HepG2 (cell line): Measurements from ENCODE around the gene KRT17. TPM values are rescaled to one million over a fixed set of nuclear protein-coding genes. Genes with fewer than 3 reads are reported as not detected.

Experiments used
- ATAC-seq: fragments of 200-7000 bp; cut with Tn5 transposase; 3 replicates; pipeline ENCODE4 v1.9.1; 2020; ENCODE audit warnings: mild to moderate bottlenecking, moderate library complexity
- BruUV-seq: library from RNA; stranded (reverse); fragments of 400-500 nt; replicated peaks from 2 replicates; lab custom pipeline; 2021; lab: Mats Ljungman, UMichigan
- CTCF ChIA-PET: fragments of 300-600 bp; formaldehyde crosslinking; extraction: SDS; loops from one replicate; lab custom pipeline; 2021; ENCODE audit warnings: low total read pairs, inconsistent platforms, low intra/inter-chr PET ratio; lab: Yijun Ruan, JAX
- POLR2A ChIA-PET: fragments of 350-600 bp; sonication (Branson Sonifier 250); formaldehyde crosslinking; loops from one replicate; lab custom pipeline; 2020; ENCODE audit warnings: antibody characterized with exemption, inconsistent platforms; lab: Yijun Ruan, JAX
- DNase-seq: peaks from one replicate; pipeline ENCODE4 v3.0.0-alpha.2; 2015; ENCODE audit warnings: low spot score
- FAIRE-seq: peaks from 3 replicates; lab custom pipeline; 2011; peaks lifted over from hg19 to GRCh38; lab: Jason Lieb, UNC
- H2AFZ ChIP-seq: one replicate; pipeline ENCODE4 v1.6.1; 2011; ENCODE audit warnings: low read length, inconsistent platforms
- H3K27ac ChIP-seq: fragments of 300-600 bp; 3 replicates; pipeline ENCODE4 v1.8.0; 2011; ENCODE audit warnings: mixed run types, mild to moderate bottlenecking, mixed read lengths, low read length, inconsistent platforms; ENCODE audit not compliant: insufficient read depth; ENCODE audit errors: extremely low read length
- H3K27me3 ChIP-seq, 2 experiments: fragments of 200-600 bp in 1 of 2; 2 replicates in 1 of 2; 3 replicates in 1 of 2; pipeline versions ENCODE4 v1.6.0 to v1.8.0; 2011; ENCODE audit warnings: low read length in 2 of 2, mild to moderate bottlenecking in 2 of 2, moderate library complexity in 2 of 2, inconsistent platforms in 1 of 2; ENCODE audit not compliant: insufficient read depth in 2 of 2, control insufficient read depth in 1 of 2
- H3K36me3 ChIP-seq, 2 experiments: fragments of 200-600 bp in 1 of 2; replicated peaks in 1 of 2; 2 replicates in 1 of 2; 3 replicates in 1 of 2; pipeline versions ENCODE4 v1.5.1 to v1.8.0; 2011; ENCODE audit warnings: low read length in 2 of 2, inconsistent platforms in 1 of 2; ENCODE audit not compliant: insufficient read depth in 2 of 2, control insufficient read depth in 1 of 2
- H3K4me1 ChIP-seq: 2 replicates; pipeline ENCODE4 v1.5.1; 2012; ENCODE audit warnings: low read length, inconsistent platforms; ENCODE audit not compliant: insufficient read depth
- H3K4me2 ChIP-seq: 2 replicates; pipeline ENCODE4 v1.6.0; 2011; ENCODE audit warnings: low read depth, low read length, inconsistent platforms
- H3K4me3 ChIP-seq, 3 experiments: fragments of 200-600 bp in 1 of 3; sonication (generic), shearing (Covaris generic) in 1 of 3; replicated peaks in 1 of 3; 2 replicates each; pipeline ENCODE4 v1.5.1; 2011 to 2016; ENCODE audit warnings: low read length in 3 of 3, inconsistent platforms in 2 of 3, low read depth in 2 of 3, mild to moderate bottlenecking in 2 of 3, control low read depth in 1 of 3, mixed read lengths in 1 of 3; ENCODE audit not compliant: insufficient read depth in 1 of 3
- H3K79me2 ChIP-seq: one replicate; pipeline ENCODE4 v1.6.1; 2011; ENCODE audit warnings: low read length, inconsistent platforms; ENCODE audit not compliant: insufficient read depth
- H3K9ac ChIP-seq: 2 replicates; pipeline ENCODE4 v1.6.0; 2011; ENCODE audit warnings: mild to moderate bottlenecking, low read depth, low read length, inconsistent platforms; ENCODE audit not compliant: insufficient read depth
- H3K9me3 ChIP-seq: 2 replicates; pipeline ENCODE4 v1.5.1; 2012; ENCODE audit warnings: mild to moderate bottlenecking, low read length
- H4K20me1 ChIP-seq: 2 replicates; pipeline ENCODE4 v1.6.0; 2011; ENCODE audit warnings: inconsistent platforms, mild to moderate bottlenecking, low read length, moderate library complexity; ENCODE audit not compliant: insufficient read depth
- DMAP1 ChIP-seq: IDR thresholded peaks from 2 replicates; pipeline ENCODE4 v1.6.1; 2016
- IKZF1 ChIP-seq: fragments of 450-650 bp; IDR thresholded peaks from 2 replicates; pipeline ENCODE4 v1.7.1; 2016
- POLR2AphosphoS5 ChIP-seq: IDR thresholded peaks from 2 replicates; pipeline ENCODE4 v1.6.1; 2012; ENCODE audit warnings: low read depth, low read length
- SPEN ChIP-seq: sonication (generic); formaldehyde crosslinking; IDR thresholded peaks from 2 replicates; pipeline ENCODE4 v1.5.1; 2020; ENCODE audit warnings: low read depth, mild to moderate bottlenecking, missing genetic modification reagents
- ZNF224 ChIP-seq: sonication (generic); formaldehyde crosslinking; IDR thresholded peaks from 2 replicates; pipeline ENCODE4 v1.5.0; 2020; ENCODE audit warnings: mild to moderate bottlenecking, missing genetic modification reagents
- ZNF235 ChIP-seq: sonication (generic); formaldehyde crosslinking; IDR thresholded peaks from 2 replicates; pipeline ENCODE4 v1.8.1; 2023; ENCODE audit warnings: mild to moderate bottlenecking, missing genetic modification reagents, borderline replicate concordance
- WGBS: methylation state at CpG from one replicate; pipeline ENCODE4 v1.1.6; 2017; ENCODE audit warnings: low lambda C conversion rate; 5-methylcytosine and 5-hydroxymethylcytosine counted together
- in situ Hi-C: cut with HindIII; loops from 2 replicates; pipeline ENCODE4 v1.10.0; 2017; ENCODE audit warnings: low pct_unique_long_range_greater_than_20kb; ENCODE audit not compliant: extremely low pct_ligation_motif_present
- intact Hi-C: fragments of 100-400 bp; cut with micrococcal nuclease; formaldehyde crosslinking; loops from one replicate; pipeline ENCODE4 v1.10.0; 2022; ENCODE audit not compliant: unreplicated experiment
- polyA plus RNA-seq, 8 experiments: library from polyadenylated mRNA; depleted of rRNA in 3 of 8; stranded (reverse) in 7 of 8; unstranded in 1 of 8; fragments of >200 nt; fragmentation: Illumina TruSeq in 4 of 8; extraction: Trizol in 4 of 8; gene quantifications; 2 replicates each; pipeline versions ENCODE4 v1.2.1 to v1.2.3, GENCODE V29; 2011 to 2016; ENCODE audit warnings: low read depth in 4 of 8, missing spikeins in 1 of 8, mixed read lengths in 1 of 8; ENCODE audit not compliant: insufficient read depth in 1 of 8
- total RNA-seq, 5 experiments: library from RNA; depleted of rRNA; stranded (reverse); fragments of >200 nt; fragmentation: Illumina TruSeq; extraction: Trizol; gene quantifications; 2 replicates each; pipeline ENCODE4 v1.2.3, GENCODE V29; 2016; ENCODE audit warnings: low read depth in 1 of 5
- TF ChIP-seq, protein P1 (sequence below): sonication (generic); formaldehyde crosslinking; IDR thresholded peaks from 2 replicates; pipeline ENCODE4 v1.5.0; 2020; ENCODE audit warnings: mild to moderate bottlenecking, missing genetic modification reagents

The KRT17 gene
- total and polyA plus RNA-seq, 2 of the 13 experiments (the other 11 are each of a cell fraction or from before 2014, with no cell fraction given): 0.38 to 0.82 TPM

DNA sequence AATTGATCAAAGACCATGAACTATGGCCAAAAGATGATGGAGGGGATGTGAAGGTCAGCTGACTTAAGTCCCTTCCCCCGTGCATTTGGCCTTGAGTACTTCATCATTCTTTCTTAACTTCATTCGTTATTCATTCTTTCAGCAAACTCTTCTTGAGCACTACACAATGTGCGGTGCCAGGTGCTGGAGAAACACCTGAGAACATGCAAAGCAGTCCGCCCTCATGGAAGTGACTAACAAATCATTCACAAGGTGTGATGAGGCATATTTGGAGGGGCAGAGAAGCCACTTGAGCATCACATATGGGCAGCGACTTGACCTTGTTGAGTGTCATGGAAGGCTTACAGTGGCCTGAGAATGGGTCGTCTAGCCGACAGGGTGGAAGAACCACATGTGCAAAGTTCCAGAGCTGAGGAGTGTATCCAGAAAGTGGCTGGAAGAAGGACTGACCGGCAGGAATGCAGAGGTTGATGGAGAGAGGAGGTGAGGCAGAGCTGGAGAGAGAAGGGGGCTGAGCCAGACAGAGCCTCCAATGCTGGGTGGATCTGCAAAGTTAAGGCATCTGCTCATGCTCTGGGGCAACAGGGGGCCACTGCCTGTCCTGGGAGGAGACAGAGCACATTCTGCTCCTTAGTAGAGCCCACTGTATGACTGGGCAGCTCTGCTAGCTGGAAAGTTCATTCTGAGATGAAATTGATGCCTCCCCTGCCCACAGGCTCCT lies 39.2 kb upstream of the KRT17 start:
- H3K79me2 ChIP-seq: no peaks in the 10 kb centered on the region
- FAIRE-seq (no peak), DNase-seq (no peak), ATAC-seq (no peak)
- peaks cover 39% of the 10 kb centered on the region for H3K4me1 ChIP-seq
- no peaks in the 10 kb centered on the region for H3K36me3 ChIP-seq
- no peak overlapping the region for H3K27ac ChIP-seq
- H3K27me3 ChIP-seq: peaks cover 2 to 37% of the 10 kb centered on the region in 2 experiments; a peak in 4 of 5 replicates
- no peak overlapping the region for H3K4me2 ChIP-seq
- H3K9ac ChIP-seq: no peak overlapping the region
- POLR2A ChIA-PET: interaction anchor here (2.6 kb wide), 1 partner anchor 25 kb away, joined by 17 read pairs; the partner anchor contains the start of gene EIF1
- in situ Hi-C loops (loop anchor here (5.0 kb wide), 3 partner anchors 116 to 1046 kb away; no protein-coding TSS in a partner anchor), intact Hi-C loops (loop anchor here (2.0 to 10.0 kb wide), 3 partner anchors 69 to 1049 kb away; no protein-coding TSS in a partner anchor)
- H2AFZ ChIP-seq: no peak overlapping the region
- BruUV-seq: no TSS peak
- H3K9me3 ChIP-seq: no peaks in the 10 kb centered on the region
- H3K4me3 ChIP-seq: no peak overlapping the region
- 27% methylated on average over 8 of the region's 8 CpGs for WGBS
- H4K20me1 ChIP-seq: no peaks in the 10 kb centered on the region
- TF ChIP-seq IKZF1: no peak
- TF ChIP-seq SPEN (CRISPR knock-in tag): 0 out of 2 replicates have a peak, but pooled peaks have one; percentile 2
- 0 out of 2 replicates have a peak, but pooled peaks have one; percentile 8 for TF ChIP-seq ZNF224 (CRISPR knock-in tag)
- TF ChIP-seq ZNF235 (CRISPR knock-in tag): 0 out of 2 replicates have a peak, but pooled peaks have one; percentile 15
- CTCF ChIA-PET: interaction anchor here (1.4 to 8.5 kb wide), 11 partner anchors 14 to 1048 kb away, joined by 5 to 242 read pairs (median 10); partner anchors contain the start of gene EIF1

DNA sequence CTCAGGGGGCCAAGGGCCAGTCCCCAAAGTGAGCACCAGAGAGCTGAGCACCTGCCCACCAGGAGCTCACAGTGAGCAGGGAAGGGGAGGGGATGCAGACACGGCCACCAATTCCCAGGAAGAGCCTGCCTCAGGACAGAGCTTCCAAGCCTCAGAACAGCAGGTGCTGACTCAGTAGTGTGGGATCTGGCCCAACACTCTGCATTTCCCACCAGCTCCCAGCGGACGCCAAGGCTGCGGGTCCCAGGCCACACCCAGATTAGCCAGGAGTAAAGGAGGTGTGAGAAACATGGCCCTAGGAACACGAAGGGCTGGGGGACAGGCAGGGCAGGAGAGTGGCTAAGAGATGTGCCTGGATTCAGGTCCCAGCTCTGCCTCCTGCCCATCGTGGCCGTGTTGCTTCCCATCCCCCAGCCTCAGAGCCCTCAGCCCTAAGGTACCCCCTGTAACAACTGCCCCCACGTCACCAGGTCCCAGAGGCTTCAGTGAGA lies 35.9 kb upstream of the KRT17 start:
- no TSS peak for BruUV-seq
- ATAC-seq: no peak
- POLR2A ChIA-PET: interaction anchor here (1.0 kb wide), 1 partner anchor 28 kb away, joined by 3 read pairs; the partner anchor contains the start of gene EIF1

More for the DNA sequence above, 35.9 kb upstream of the KRT17 start:
- FAIRE-seq (no peak), DNase-seq (no peak)
- Histone ChIP-seq H3K79me2 (no peaks in the 10 kb centered on the region), H3K4me3 (no peak overlapping the region), H3K9me3 (no peaks in the 10 kb centered on the region), H3K4me1 (peaks cover 21% of the 10 kb centered on the region), H3K27ac (no peak overlapping the region), H3K36me3 (no peaks in the 10 kb centered on the region), H4K20me1 (no peaks in the 10 kb centered on the region), H3K4me2 (no peak overlapping the region), H2AFZ (no peak overlapping the region), H3K9ac (no peak overlapping the region), H3K27me3 (peaks cover 17 to 65% of the 10 kb centered on the region in 2 experiments; a peak in 4 of 5 replicates)
- in situ Hi-C loops: loop anchor here (5.0 kb wide), 3 partner anchors 113 to 1043 kb away; no protein-coding TSS in a partner anchor
- no peak for TF ChIP-seq POLR2AphosphoS5
- TF ChIP-seq DMAP1: no peak
- TF ChIP-seq, protein P1, sequence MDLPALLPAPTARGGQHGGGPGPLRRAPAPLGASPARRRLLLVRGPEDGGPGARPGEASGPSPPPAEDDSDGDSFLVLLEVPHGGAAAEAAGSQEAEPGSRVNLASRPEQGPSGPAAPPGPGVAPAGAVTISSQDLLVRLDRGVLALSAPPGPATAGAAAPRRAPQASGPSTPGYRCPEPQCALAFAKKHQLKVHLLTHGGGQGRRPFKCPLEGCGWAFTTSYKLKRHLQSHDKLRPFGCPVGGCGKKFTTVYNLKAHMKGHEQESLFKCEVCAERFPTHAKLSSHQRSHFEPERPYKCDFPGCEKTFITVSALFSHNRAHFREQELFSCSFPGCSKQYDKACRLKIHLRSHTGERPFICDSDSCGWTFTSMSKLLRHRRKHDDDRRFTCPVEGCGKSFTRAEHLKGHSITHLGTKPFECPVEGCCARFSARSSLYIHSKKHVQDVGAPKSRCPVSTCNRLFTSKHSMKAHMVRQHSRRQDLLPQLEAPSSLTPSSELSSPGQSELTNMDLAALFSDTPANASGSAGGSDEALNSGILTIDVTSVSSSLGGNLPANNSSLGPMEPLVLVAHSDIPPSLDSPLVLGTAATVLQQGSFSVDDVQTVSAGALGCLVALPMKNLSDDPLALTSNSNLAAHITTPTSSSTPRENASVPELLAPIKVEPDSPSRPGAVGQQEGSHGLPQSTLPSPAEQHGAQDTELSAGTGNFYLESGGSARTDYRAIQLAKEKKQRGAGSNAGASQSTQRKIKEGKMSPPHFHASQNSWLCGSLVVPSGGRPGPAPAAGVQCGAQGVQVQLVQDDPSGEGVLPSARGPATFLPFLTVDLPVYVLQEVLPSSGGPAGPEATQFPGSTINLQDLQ (CRISPR knock-in tag): no peak
- intact Hi-C loops: loop anchor here (10.0 kb wide), 2 partner anchors 65 to 1045 kb away; no protein-coding TSS in a partner anchor
- 16% methylated on average over 8 of the region's 8 CpGs for WGBS
- CTCF ChIA-PET: interaction anchor here (4.2 to 8.5 kb wide), 2 partner anchors 11 to 110 kb away, joined by 84 to 242 read pairs; no protein-coding TSS in a partner anchor
